NB4 (cell line): Measurements from ENCODE around the gene PSMD9.
A peak's percentile ranks its signal among the peaks of the same experiment; 100 is the strongest.
"Not testable (repeated sequence)": the region's sequence is repeated elsewhere in the genome, so short reads cannot be mapped to it uniquely, and the experiment has no call there.

Source experiments
- DNase-seq: peaks from one replicate; pipeline ENCODE4 v3.0.0; 2010; ENCODE audit warnings: low read depth
- H3K4me3 ChIP-seq: one replicate; pipeline ENCODE4 v1.5.1; 2011; ENCODE audit warnings: mild to moderate bottlenecking, low read depth, low read length, moderate library complexity
- CTCF ChIP-seq: IDR thresholded peaks from one replicate; pipeline ENCODE4 v1.5.1; 2012; ENCODE audit warnings: low read depth, low read length
- MAX ChIP-seq: IDR thresholded peaks from 2 replicates; pipeline ENCODE4 v1.6.1; 2011; ENCODE audit warnings: low read depth, low read length
- MYC ChIP-seq: IDR thresholded peaks from 2 replicates; pipeline ENCODE4 v1.6.1; 2011; ENCODE audit warnings: low read depth, low read length
- POLR2A ChIP-seq: IDR thresholded peaks from 2 replicates; pipeline ENCODE4 v1.6.1; 2011; ENCODE audit warnings: mild to moderate bottlenecking; ENCODE audit not compliant: insufficient read length; ENCODE audit errors: extremely low read depth

Gene PSMD9

GRCh38 chr12:121917950-121918678 is 29.5 kb downstream of the PSMD9 start, which contains the start of gene CFAP251:
TSS of gene CFAP251 (plus strand) at chr12:121918592. CDS start at chr12:121921306, 2,714 bp downstream.
- no peak for TF ChIP-seq MYC
- no peak within 1 kb of the TSS for H3K4me3 ChIP-seq
- no peak for DNase-seq

- no peak for DNase-seq
- TF ChIP-seq MYC (no peak), MAX (no peak), POLR2A (no peak), CTCF (no peak)
- no peak overlapping the region for H3K4me3 ChIP-seq
Observed at GRCh38 chr12:121918679-121919038, 30.1 kb downstream of the PSMD9 start.

- TF ChIP-seq MAX (no peak), POLR2A (no peak), CTCF (no peak), MYC (no peak)
Observed at GRCh38 chr12:121921066-121921465, 32.5 kb downstream of the PSMD9 start.

GRCh38 chr12:121925358-121925695 is 36.7 kb downstream of the PSMD9 start:
- DNase-seq = no peak
- H3K4me3 ChIP-seq = no peak overlapping the region
- TF ChIP-seq MYC = no peak

More at GRCh38 chr12:121921066-121921465, 32.5 kb downstream of the PSMD9 start:
- DNase-seq = no peak
- no peak overlapping the region for H3K4me3 ChIP-seq

- TF ChIP-seq POLR2A (no peak), MYC (no peak), MAX (no peak), CTCF (no peak)
- DNase-seq = peak; percentile 86
- H3K4me3 ChIP-seq = no peak overlapping the region
Observed at GRCh38 chr12:121926874-121927706, 38.5 kb downstream of the PSMD9 start.

GRCh38 chr12:121927813-121928212 is 39.2 kb downstream of the PSMD9 start:
- TF ChIP-seq POLR2A (no peak), CTCF (no peak)
- DNase-seq = no peak
- no peak overlapping the region for H3K4me3 ChIP-seq

- H3K4me3 ChIP-seq, DNase-seq: not testable (repeated sequence)
Observed at GRCh38 chr12:121929545-121929944, 41.0 kb downstream of the PSMD9 start.
